DOHH2 (cell line): ENCODE data around the gene LRRC56.

Source experiments
- CTCF ChIP-seq: fragments of 200-600 bp; sonication (generic); IDR thresholded peaks from one replicate; pipeline ENCODE4 v1.5.1; 2014; ENCODE audit warnings: antibody characterized with exemption, mild to moderate bottlenecking, low read depth, low read length; ENCODE audit not compliant: poor library complexity, severe bottlenecking
- EZH2phosphoT487 ChIP-seq: fragments of 200-600 bp; sonication (generic); IDR thresholded peaks from 2 replicates; pipeline ENCODE4 v1.6.1; 2017; ENCODE audit warnings: borderline replicate concordance, mild to moderate bottlenecking, antibody characterized with exemption, low read length, moderate library complexity, mixed read lengths

GRCh38 chr11:587978-588380, 50.7 kb downstream of the LRRC56 start:
- TF ChIP-seq CTCF, result no peak
- TF ChIP-seq EZH2phosphoT487, result no peak
